Ishikawa (cell line): ENCODE measurements around the gene DLL3.

Experiments used
- CEBPB ChIP-seq: IDR thresholded peaks from 2 replicates; pipeline ENCODE4 v1.6.1; 2012
- CREB1 ChIP-seq: IDR thresholded peaks from 2 replicates; pipeline ENCODE4 v1.6.1; 2012; ENCODE audit warnings: low read depth
- EGR1 ChIP-seq: IDR thresholded peaks from 2 replicates; pipeline ENCODE4 v1.6.1; 2012
- TAF1 ChIP-seq: IDR thresholded peaks from 2 replicates; pipeline ENCODE4 v1.6.1; 2012; ENCODE audit warnings: low read depth, mild to moderate bottlenecking
- TF ChIP-seq, protein P1 (sequence below): IDR thresholded peaks from 2 replicates; pipeline ENCODE4 v1.6.1; 2012

DNA sequence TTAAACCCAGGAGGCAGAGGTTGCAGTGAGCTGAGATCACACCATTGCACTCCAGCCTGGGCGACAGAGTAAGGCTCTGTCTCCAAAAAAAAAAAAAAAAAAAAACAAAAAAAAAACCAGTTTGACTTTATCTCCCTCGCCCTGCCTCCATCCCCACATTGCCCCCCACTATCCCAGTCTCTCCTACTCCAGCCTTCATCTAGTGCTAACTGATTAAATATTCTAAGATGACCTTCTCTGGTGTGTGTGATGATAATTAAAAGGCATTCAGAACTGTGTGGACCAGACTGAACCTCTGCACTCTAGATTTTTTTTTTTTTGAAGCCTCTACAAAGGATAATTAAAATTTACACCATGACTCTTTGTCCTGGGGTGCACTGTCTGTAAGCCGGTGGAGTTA, 6.0 kb upstream of the DLL3 start:
- TF ChIP-seq, protein P1, sequence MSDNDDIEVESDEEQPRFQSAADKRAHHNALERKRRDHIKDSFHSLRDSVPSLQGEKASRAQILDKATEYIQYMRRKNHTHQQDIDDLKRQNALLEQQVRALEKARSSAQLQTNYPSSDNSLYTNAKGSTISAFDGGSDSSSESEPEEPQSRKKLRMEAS: no peak
- TF ChIP-seq EGR1 (no peak), TAF1 (no peak), CREB1 (no peak), CEBPB (no peak)
